H1 (cell line): ENCODE results near the gene IGFBP3.

Experiments used
- ATF2 ChIP-seq: IDR thresholded peaks from 2 replicates; pipeline ENCODE4 v1.6.1; 2012; ENCODE audit warnings: low read length, inconsistent platforms
- ATF3 ChIP-seq: IDR thresholded peaks from 2 replicates; pipeline ENCODE4 v1.6.1; 2011; ENCODE audit warnings: low read depth, mild to moderate bottlenecking, low read length; ENCODE audit not compliant: insufficient read depth
- BRCA1 ChIP-seq: IDR thresholded peaks from 2 replicates; pipeline ENCODE4 v1.6.1; 2012; ENCODE audit warnings: low read depth, low read length, improper control_type of control experiment
- CEBPB ChIP-seq: IDR thresholded peaks from 2 replicates; pipeline ENCODE4 v1.6.1; 2012; ENCODE audit warnings: low read depth, low read length
- CTCF ChIP-seq, 3 experiments: IDR thresholded peaks; 1 replicate in 2 of 3; 2 replicates in 1 of 3; pipeline versions ENCODE4 v1.5.1 to v1.6.1; 2011; ENCODE audit warnings: low read length in 3 of 3, mild to moderate bottlenecking in 3 of 3, inconsistent platforms in 2 of 3, low read depth in 1 of 3, moderate library complexity in 1 of 3; ENCODE audit not compliant: insufficient read depth in 1 of 3; ENCODE audit errors: control extremely low read depth in 1 of 3
- EP300 ChIP-seq, 2 experiments: IDR thresholded peaks; 1 replicate in 1 of 2; 2 replicates in 1 of 2; pipeline ENCODE4 v1.6.1; 2011 to 2012; ENCODE audit warnings: low read depth in 2 of 2, low read length in 2 of 2, mild to moderate bottlenecking in 2 of 2, borderline replicate concordance in 1 of 2, inconsistent platforms in 1 of 2, moderate library complexity in 1 of 2
- EZH2 ChIP-seq: fragments of 200-600 bp; sonication (generic); IDR thresholded peaks from 2 replicates; pipeline ENCODE4 v1.7.1; 2012; ENCODE audit warnings: low read depth, mild to moderate bottlenecking, moderate library complexity, low read length, inconsistent platforms; ENCODE audit not compliant: severe bottlenecking
- GABPA ChIP-seq: IDR thresholded peaks from 2 replicates; pipeline ENCODE4 v1.6.1; 2011; ENCODE audit warnings: mild to moderate bottlenecking, low read length, moderate library complexity, borderline replicate concordance; ENCODE audit not compliant: insufficient read depth
- POLR2AphosphoS5 ChIP-seq: IDR thresholded peaks from 2 replicates; pipeline ENCODE4 v1.6.1; 2011; ENCODE audit warnings: low read depth, low read length
- RXRA ChIP-seq: IDR thresholded peaks from 2 replicates; pipeline ENCODE4 v1.6.1; 2011; ENCODE audit warnings: low read depth, mild to moderate bottlenecking, low read length, moderate library complexity; ENCODE audit not compliant: insufficient read depth
- SRF ChIP-seq: IDR thresholded peaks from 2 replicates; pipeline ENCODE4 v1.6.1; 2011; ENCODE audit warnings: mild to moderate bottlenecking, low read depth, low read length, moderate library complexity
- SUZ12 ChIP-seq: fragments of 200-600 bp; sonication (generic); IDR thresholded peaks from 2 replicates; pipeline ENCODE4 v1.6.1; 2012; ENCODE audit warnings: mild to moderate bottlenecking, inconsistent platforms, low read length, moderate library complexity, mixed read lengths
- USF2 ChIP-seq: IDR thresholded peaks from 2 replicates; pipeline ENCODE4 v1.6.1; 2011; ENCODE audit warnings: low read length, improper control_type of control experiment

GRCh38 chr7:45939574-45939973 lies 18.5 kb upstream of the IGFBP3 start:
- TF ChIP-seq ATF2 (no peak), USF2 (no peak), BRCA1 (no peak), SRF (no peak), POLR2AphosphoS5 (no peak), EZH2 (no peak), CTCF (IDR thresholded peaks at IDR 0.05; ENCODE audit: control extremely low read depth in 1 of 3, insufficient read depth in 1 of 3, low read depth in 1 of 3, low read length in 3 of 3) (no peak), ATF3 (no peak), RXRA (no peak), GABPA (no peak), EP300 (IDR thresholded peaks at IDR 0.05; ENCODE audit: borderline replicate concordance in 1 of 2, low read depth in 2 of 2, low read length in 2 of 2) (no peak), SUZ12 (no peak), CEBPB (no peak)
